Mucosa of descending colon (tissue), 3 donors: ENCODE measurements around the gene IGF1. TPM values are rescaled to one million over a fixed set of nuclear protein-coding genes. Genes with fewer than 3 reads are reported as not detected.

Source experiments
- ATAC-seq: fragments of 200-7000 bp; cut with Tn5 transposase; one replicate; pipeline ENCODE4 v1.9.1; 2020; ENCODE audit warnings: mild to moderate bottlenecking, moderate library complexity
- DNase-seq, 3 donors: peaks; one replicate each; pipeline ENCODE4 v3.0.0-alpha.2; 2020
- H3K36me3 ChIP-seq: fragments of 200-600 bp; one replicate; pipeline ENCODE4 v1.8.0; 2021; ENCODE audit warnings: low read depth, mild to moderate bottlenecking
- H3K4me1 ChIP-seq: fragments of 200-600 bp; one replicate; pipeline ENCODE4 v1.8.0; 2021; ENCODE audit warnings: low read depth, mild to moderate bottlenecking
- H3K4me3 ChIP-seq: fragments of 200-600 bp; one replicate; pipeline ENCODE4 v1.8.0; 2021; ENCODE audit warnings: mild to moderate bottlenecking
- H3K9me3 ChIP-seq: fragments of 200-600 bp; one replicate; pipeline ENCODE4 v1.8.0; 2021; ENCODE audit warnings: mild to moderate bottlenecking
- CTCF ChIP-seq: fragments of 200-600 bp; IDR thresholded peaks from one replicate; pipeline ENCODE4 v1.8.0; 2022; ENCODE audit warnings: antibody characterized with exemption, mild to moderate bottlenecking
- intact Hi-C, 2 donors: fragments of 100-400 bp; cut with DNase I in 1 of 2; cut with micrococcal nuclease in 1 of 2; formaldehyde crosslinking; loops; one replicate each; pipeline versions ENCODE4 v1.11.0 to v1.11.1; 2022; cut with DNase I, micrococcal nuclease
- total RNA-seq, 3 donors: library from RNA; stranded (reverse); fragmentation: NEBNext Ultra II Directional in 2 of 3; extraction: Animal tissue kit (Norgen Biotek cat#: 25700) in 2 of 3; gene quantifications; one replicate each; pipeline versions ENCODE4 v1.2.1 to v1.2.4, GENCODE V29; 2021 to 2023
- donor health status: DM: no; HTN: no; CAD: no; lungs with moderate emphysema.
- donor health status: DM: no; HTN: no; CAD: no.
- donor health status: DM: no; HTN: yes; CAD: no.

The IGF1 gene
- total RNA-seq, 3 donors from 2014 or later: 2.5 to 12.6 (median 9.4) TPM

GRCh38 chr12:102349079-102349478 lies 131.3 kb downstream of the IGF1 start:
- no peak for TF ChIP-seq CTCF
- DNase-seq (no peak), ATAC-seq (no peak)
- Histone ChIP-seq H3K4me1 (no peaks in the 10 kb centered on the region), H3K36me3 (no peaks in the 10 kb centered on the region), H3K9me3 (peaks cover 6% of the 10 kb centered on the region), H3K4me3 (no peak overlapping the region)
- intact Hi-C loops: no loop called here

GRCh38 chr12:102347811-102348210 lies 132.6 kb downstream of the IGF1 start:
- Histone ChIP-seq H3K4me3 (no peak overlapping the region), H3K36me3 (no peaks in the 10 kb centered on the region), H3K4me1 (no peaks in the 10 kb centered on the region), H3K9me3 (peaks cover 3% of the 10 kb centered on the region)
- DNase-seq (no peak), ATAC-seq (no peak)
- intact Hi-C loops: no loop called here
- TF ChIP-seq CTCF: no peak
